UCSD-AML1 (cell line): Measurements from ENCODE around the gene IL4R.

Source experiments
- DNase-seq: peaks from one replicate; lab custom pipeline; 2025; ENCODE audit not compliant: unreplicated experiment; lab: John Stamatoyannopoulos, UW

Gene IL4R

DNA sequence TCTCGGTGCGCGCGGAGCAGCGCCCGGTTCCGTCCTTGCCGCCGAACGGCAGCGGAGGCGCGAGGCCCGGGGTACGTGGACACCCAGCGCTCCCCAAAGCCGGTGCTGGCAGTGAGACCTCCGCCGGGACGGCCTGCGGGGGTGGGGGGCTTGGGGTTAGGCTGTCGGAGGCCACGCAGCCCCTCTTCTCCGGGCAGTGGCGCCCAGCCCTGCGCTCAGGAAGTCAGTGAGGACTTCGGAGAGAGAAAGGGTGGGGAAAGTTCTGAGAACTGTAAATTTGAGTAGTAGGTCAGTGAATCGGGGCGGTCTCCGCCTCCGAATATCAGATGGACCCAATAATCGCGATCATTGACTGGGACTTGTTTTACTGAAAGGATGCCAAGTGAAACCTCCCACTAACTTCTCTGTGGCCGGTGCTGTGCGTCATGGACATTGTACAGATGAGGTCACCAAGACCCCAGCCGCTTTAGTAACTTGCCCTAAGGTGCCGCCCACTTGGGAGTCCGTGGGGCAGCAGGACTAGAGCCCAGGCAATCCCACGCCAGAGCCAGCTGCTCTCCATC, 468 bp downstream of the IL4R start:
- DNase-seq: no peak

DNA sequence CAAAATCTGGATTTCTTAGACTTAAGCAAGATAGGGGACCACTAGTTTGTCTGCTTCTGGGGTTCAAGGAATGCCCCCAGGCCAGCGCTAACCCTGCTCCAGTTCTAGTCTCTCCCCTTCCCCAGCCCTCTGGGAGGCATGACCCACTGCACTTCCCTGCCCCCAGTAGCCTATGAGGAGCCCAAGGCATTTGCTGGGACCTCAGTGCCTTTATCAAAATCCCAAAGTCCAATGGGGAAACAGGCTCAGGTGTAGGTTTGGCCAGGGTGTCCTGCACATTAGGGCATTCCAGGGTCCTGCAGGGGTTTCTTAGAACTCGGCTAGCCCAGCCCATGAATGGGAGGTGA, 1.2 kb downstream of the IL4R start:
- DNase-seq: no peak

DNA sequence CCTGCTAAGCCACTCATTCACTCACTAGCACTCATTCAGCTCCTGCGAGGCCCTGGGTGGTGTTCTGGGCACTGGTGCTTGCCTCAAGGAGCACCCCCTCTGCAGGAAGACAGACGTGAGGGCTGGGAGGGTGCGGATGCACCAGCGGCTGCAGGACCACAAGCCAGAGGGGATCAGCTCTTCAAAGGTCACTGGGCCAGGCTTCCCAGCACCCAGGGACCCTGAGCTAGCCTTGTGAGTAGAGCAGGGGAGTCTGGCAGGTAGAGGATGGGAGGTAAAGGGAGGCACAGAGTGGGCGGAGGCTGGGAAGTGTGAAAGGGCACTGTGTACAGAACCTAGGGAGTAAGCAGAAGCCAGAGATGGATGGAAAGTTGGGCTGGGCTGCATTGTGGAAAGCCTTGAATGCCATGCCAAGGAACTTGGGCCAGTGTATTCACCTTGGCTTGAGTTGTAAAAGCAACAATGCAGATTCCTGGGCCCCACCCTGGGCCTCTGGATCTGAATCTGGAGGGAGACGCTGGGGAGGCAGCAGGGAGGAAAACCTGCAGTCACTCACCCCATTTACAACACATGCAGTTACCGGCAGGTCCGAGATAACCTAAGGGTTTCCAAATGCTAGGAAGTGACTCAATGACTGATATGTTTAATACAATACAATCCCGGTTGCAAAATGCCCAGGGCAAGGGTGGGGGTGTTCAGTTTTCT, 1.7 kb downstream of the IL4R start:
- no peak for DNase-seq

DNA sequence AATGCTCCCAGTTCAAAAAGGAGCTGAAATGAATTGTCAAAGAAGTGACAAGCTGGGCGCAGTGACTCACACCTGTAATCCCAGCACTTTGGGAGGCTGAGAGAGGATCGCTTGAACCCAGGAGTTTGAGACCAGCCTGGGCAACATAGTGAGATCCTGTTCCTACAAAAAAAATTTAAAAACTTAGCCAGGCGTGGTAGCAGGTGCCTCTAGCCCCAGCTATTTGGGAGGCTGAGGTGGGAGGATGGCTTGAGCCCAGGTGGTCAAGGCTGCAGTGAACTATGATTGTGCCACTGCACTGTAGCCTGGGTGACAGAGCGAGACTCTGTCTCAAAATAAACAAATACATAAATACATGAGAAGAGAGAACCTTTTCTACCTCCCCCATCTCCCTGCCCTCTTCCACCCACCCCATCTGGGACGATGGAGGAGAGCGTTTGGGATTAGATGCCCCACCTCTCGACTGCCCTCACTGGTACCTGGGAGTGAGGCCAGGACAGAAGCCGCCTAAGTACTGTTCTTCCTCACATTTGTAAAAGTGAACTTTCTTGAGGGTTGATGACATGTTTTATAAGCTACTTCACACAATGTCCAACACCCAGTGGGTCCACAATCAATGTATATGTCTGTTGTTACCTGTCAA, 2.4 kb downstream of the IL4R start:
- DNase-seq: no peak

DNA sequence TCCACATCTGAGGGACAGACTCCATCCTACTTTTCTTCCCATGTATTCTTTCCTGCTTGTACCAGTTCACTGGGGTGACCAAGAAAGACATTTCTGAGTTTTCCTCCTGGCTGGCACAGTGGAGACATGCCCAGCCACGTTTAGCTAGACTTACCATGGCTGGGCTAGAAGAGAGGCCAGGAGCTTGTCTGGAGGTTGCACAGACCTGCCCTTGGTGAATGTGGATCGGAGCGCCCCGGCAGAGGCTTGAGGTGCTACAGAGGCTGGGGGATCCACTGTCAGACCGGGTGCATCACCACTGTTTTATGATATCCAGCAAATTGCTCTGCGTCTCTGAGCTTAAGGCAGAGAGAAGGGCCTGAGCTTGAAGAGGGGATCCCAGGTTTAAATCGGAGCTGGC, 3.5 kb downstream of the IL4R start:
- no peak for DNase-seq

DNA sequence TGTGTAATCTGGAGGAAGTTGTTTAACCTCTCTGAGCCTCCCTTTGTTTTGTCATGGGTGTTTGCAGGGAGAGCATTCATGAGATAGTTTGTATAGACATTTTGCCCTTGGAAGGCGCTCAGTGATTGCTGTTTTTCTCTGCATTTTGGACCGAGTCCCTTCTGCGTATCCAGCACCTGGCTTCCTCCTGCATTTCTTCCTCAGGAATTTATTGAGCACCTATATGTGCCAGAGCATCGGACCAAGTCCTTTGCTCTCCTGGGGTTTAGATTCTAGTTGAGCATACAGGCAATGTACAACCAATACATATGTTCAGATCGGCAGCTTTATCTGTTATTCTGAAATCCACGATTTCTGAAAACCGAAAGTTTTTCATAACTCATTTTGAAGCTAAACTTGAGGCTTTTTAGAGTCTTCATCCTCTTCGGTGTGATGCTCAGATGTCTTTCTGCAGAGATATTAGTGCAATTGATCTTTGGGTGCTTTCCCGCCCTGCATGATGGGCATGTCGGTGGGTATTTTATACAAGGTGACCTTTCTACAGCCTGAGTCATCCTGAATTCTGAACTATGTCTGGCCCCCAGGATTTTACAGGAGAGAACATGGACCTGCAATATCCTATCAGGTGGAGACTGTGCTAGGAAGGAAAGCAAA, 4.1 kb downstream of the IL4R start:
- DNase-seq: no peak

DNA sequence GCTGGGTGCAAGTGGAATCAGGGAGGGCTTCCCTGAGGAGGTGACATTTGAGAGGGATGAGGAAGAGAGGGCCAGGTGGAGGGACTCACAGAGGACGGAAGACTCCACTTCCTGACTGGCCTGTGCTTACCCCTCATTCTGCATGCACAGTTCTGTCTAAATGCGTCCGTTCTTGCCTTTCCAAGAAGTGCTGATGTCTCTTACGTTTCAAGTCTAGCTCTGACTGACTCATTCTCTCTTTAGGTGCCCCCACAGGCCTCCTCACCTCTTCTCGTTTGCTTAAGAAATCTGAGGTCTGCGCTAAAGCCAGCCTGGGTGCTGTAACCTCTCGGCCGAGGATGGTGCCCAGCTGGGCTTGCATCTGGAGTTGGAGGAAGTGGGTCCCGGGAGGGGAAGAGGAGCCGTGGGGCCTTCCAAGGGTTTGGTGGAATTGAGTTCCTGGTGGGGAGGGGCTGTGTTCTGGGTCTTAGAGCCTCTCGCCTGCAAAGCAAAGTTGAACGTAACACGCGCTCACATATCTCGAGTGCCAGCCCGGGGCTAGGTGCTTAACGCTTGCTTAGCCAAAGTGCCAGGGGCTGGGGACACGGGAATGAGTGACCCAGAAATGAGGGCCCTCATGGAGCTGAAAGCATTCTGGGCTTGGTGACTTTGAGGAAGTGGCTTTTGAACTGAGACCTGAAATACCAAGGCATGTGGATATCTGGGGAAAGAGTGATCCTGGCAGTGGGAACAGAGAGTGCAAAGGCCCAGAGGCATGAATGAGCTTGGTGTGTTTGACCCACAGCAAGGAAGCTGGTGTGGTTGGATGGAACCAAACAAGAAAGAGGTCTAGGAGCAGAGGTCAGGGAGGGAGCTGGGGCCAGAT, 4.8 kb downstream of the IL4R start:
- peak; percentile 73 for DNase-seq

DNA sequence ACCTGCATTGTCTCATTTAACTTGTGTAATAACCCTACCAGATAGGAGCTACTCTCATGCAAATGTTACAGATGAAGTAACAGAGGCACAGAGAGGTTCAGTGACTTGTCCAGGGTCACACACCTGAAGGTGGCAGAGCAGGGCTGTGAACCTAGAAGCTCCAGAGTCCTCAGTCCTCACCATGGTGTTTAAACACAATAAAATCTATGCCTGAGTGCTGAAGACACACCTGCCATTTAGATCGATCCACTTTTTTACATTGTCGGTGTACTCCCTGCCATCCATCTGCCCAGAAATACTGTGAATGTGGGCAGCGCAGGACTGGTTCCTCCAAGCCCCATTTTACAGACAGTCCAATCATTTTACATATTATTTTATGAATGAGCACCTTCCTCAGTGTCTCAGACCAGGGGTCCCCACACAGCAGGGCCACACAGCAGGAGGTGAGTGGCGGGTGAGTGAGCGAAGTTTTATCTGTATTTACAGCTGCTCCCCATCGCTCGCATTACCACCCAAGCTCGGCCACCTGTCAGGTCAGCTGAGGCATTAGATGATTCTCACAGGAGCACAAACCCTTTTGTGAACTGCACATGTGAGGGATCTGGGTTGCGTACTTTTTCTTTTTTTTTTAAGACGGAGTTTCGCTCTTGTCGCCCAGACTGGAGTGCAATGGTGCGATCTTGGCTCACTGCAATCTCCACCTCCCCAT, 5.6 kb downstream of the IL4R start:
- no peak for DNase-seq

DNA sequence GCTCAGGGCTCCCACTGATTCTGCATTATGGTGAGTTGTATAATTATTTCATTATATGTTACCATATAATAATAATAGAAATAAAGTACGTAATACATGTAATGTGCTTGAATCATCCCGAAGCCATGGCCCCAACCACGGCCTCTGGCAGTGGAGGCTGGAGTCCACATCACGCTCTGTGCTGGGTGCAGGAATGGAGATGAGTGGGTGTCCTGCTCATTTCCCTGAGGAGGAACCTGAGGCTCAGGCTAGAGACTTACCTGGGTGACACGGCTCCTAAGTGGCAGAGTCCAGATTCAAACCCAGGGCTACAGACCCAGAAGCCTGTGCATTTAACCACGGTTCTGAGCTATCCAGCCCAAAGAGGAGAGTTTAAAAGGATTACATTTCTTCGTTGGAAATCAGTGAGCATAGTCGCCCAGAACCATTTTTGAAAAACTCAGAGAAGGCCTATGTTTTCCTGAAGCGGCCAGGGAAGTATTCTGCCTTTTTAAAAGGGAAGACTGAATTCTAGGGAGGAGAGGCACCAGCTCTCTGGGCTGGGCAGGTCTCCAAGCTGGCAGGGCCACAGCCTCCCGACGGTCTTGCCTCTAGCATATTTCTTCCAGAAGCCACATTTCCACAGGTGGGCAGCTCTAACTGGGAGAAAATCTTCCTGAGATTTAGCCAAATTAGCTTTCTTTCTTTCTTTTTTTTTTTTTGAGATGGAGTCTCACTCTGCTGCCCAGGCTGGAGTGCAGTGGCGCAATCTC, 6.7 kb downstream of the IL4R start:
- DNase-seq: no peak

DNA sequence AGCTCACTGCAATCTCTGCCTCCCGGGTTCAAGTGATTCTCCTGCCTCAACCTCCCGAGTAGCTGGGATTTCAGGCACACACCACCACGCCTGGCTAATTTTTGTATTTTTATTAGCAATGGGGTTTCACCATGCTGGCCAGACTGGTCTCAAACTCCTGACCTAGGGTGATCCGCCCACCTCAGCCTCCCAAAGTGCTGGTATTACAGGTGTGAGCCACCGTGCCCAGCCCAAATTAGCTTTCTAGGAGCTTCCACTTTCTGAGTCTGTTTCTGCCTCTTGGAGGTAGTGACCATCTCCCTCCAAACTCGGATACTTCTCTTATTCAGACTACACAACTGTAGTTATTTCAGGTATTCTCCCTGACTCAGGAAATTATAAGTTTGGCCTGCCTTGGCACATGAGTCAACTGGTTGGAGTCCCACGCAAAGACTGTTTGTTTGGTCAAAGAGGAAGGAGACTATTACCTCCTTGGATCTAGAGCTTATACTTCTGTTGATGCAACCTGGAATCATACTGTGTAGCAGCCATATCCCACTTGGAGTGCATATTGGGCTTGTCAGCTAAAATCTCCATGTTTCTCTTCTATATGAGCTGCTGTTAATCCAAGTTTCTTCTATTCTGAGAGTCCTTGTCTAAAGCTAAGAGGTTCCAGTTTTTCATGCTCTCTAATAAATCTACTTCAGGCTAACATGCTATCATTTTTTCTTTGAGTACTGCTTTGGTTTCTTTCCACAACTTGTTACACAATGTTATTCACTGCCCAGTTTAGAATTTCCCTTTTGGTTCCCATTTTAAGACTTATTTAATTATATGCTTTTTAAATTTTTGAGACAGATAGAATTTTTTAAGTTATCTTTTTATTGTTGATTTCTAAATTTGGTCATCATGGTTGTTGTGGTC, 7.5 kb downstream of the IL4R start:
- DNase-seq: no peak

DNA sequence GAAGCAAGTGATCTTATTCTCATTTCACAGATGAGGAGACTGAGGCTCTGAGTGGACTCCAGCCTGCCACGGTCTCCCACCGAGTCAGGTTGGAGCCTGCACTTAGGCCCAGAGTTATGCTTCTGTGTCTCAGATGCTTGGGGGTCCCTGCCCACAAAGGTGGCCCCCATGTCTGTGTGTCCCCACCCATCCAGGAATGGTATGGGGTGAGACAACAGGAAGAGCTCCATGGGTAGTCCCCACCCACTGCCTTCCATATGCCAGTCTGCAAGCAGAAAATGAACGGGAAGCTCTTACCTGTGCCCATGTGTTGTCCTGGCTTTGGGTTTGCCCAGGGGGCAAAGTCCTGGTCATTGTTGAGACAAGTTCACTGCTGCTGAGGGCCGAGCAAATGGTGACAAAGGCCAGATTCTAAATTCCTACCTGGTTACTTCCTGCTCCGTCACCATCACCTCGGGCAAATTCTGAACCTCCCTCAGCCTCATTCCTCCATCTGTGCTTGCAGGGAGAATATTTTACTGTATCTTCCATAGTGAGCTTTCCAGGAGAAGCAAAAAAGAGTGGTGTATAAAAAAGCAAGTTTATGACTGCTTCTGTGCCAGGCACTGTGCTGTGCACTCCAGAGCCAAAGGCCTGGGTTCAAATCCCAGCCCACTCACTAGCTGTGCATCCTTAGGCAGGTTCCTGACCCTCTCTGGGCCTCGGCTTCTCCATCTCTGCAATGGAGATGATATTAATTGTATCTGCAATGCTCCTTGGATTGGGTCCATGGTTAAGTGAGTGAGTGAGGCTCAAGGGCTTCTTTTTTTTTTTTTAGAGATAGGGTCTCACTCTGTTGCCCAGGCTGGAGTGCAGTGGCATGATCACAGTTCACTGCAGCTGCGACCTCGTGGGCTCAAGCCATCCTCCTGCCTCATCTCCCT, 9.3 kb downstream of the IL4R start:
- DNase-seq: no peak

DNA sequence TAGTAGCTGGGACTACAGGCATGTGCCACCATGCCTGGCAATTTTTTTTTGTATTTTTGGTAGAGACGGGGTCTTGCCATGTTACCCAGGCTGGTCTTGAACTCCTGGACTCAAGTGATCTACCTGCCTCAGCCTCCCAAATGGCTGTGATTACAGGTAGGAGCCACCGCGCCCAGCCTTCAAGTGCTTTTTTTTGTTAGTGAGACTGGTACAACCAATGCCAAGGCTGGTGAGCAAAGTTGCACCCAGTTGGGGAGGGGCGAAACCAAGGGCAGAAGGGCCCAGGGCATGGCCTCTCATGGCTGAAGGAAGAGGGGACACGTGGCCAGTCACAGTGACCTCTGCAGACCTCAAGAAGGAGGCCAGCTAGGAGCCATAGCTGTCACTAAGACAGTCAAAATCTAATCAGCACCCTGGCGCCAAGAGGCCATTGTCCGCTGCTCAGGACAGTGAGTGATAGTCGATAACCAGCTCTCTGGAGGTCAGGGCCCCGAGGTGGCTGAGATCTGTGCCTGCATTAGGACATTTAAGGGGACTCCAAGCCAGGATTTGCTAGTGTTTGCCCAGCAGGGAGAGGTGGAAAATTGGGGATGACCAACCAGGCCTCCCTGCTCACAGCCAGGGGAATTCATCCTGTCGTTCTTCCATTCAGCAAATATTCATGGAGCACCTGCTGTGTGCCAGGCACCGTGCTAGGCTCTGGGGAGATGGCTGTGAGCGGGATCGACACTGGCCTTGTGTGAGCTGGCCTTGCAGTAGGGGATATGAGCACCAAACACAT, 10.2 kb downstream of the IL4R start:
- DNase-seq: no peak

DNA sequence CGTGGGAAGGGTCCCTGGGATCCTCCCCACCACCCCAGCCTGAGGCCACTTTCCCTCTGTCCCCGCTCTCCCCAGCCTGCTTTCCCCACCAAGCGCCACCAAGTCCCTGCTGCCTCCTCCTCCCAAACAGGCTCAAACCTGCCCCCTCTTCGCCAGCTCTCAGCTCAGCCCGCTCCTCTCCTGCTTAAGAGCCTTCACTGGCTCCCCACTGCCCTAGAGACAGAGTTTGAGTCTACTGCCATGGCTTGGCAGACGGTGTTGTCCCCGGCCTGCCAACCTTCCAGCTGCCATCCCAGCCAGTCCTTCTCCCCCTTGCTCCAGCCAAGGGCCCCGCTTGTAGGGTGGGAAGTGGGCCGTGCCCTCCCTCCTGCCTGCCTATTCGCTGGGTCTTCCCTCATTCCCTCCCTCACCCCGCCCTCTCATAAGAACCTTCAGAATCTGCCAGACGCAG, 11.1 kb downstream of the IL4R start:
- DNase-seq: no peak

DNA sequence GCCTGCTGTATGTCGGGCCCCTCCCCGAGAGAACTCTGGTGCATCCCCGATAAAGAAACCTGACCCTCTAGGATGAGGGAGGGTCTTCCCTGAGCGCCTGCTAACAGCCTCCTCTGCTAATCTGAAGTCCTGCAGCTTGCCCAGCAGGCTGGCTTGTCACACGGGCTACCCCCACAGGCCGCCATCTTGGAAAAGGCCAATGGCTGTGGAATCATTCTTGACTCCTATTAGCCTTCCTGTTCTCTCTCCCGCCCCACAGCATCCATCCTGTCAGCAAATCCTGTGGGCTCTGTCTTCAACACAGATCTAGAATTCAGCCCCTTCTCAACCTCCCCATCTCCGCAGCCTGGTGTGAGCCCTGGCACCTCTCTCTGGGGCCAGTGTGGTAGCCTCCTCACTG, 12.0 kb downstream of the IL4R start:
- no peak for DNase-seq

DNA sequence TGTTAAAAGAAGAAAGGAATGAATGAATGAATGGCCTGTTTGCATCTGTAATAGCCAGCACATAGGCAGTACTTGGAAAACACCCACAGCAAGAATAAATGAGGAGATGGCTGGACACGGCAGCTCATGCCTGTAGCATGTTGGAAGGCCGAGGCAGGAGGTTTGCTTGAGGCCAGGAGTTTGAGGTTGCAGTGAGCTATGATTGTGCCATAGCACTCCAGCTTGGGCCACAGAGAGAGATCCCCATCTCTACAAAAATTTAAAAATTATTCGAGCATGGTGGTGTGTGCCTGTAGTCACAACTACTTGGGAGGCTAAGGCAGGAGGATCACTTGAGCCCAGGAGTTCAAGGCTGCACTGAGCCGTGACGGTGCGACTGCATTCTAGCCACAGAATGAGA, 12.5 kb downstream of the IL4R start:
- no peak for DNase-seq

DNA sequence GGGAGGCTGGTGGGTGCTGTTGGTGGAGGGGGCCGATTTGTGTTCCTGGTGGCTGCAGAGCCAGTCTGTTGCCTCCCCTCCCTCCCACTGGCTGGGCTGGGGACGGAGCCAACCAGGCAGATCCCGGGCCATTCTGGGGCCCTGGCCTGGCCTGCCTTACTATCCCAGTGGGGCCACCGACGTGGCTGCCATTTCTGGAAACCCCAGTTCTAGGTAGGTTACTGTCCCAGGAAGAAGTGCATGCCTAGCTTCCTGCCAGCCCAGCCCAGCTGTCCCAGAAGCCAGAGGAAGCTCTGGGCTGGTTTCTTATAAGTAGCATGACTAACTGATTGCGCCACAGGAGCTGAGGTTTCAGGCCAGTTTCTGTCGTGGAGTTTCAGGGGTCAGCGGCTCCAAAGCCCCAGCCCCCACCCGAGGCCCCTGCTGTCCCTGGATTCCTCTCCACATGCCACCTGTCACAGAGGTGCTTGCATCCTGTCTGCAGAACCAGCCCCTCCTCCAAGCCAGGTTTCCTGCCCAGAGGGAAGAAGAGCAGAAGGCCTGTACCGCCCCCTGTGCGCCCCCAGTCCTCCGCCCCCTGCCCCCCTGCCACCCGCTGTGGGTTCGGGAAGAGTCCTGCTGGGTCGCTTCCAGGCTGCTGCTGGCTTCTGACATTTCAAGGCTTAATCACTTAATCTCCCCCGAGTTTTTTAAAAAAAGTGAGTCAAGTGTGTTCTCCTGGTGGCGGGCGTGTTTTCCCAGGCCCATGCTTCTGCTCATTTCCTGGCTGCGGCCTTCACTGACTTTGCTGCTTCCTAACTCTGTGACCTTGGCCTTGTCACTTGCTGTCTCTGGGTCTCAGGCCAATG, 13.2 kb downstream of the IL4R start:
- peak; percentile 75 for DNase-seq
